Common myeloid progenitor, CD34-positive (primary cell): ENCODE results near the gene CACNA1D.

Experiments used
- CTCF ChIA-PET: fragments of 350-600 bp; sonication (Branson Sonifier 250); formaldehyde crosslinking; loops from one replicate; lab custom pipeline; 2021; ENCODE audit warnings: antibody characterized with exemption; lab: Charles Lee
- POLR2A ChIA-PET: fragments of 350-600 bp; sonication (Branson Sonifier 250); formaldehyde crosslinking; loops from one replicate; lab custom pipeline; 2021; ENCODE audit warnings: antibody characterized with exemption; lab: Charles Lee
- DNase-seq, 3 donors: peaks; one replicate each; pipeline versions ENCODE4 v3.0.0 to v3.0.0-alpha.2; 2013
- H3K27ac ChIP-seq, 2 experiments: 1 replicate in 1 of 2; 2 replicates in 1 of 2; pipeline ENCODE4 v1.7.0; 2013; ENCODE audit warnings: inconsistent platforms in 2 of 2, low read length in 2 of 2, mild to moderate bottlenecking in 2 of 2, low read depth in 1 of 2, moderate library complexity in 1 of 2; ENCODE audit not compliant: severe bottlenecking in 2 of 2, insufficient read depth in 1 of 2, poor library complexity in 1 of 2
- H3K27me3 ChIP-seq, 5 experiments: replicated peaks in 2 of 5; 1 replicate in 3 of 5; 2 replicates in 2 of 5; pipeline versions ENCODE4 v1.6.1 to v1.7.0; 2013; ENCODE audit warnings: low read length in 4 of 5, mild to moderate bottlenecking in 2 of 5, moderate library complexity in 2 of 5, inconsistent platforms in 1 of 5; ENCODE audit not compliant: insufficient read depth in 5 of 5, control insufficient read depth in 4 of 5
- H3K36me3 ChIP-seq, 4 experiments: 1 replicate in 2 of 4; 2 replicates in 2 of 4; pipeline versions ENCODE4 v1.6.1 to v1.7.0; 2013; ENCODE audit warnings: low read length in 3 of 4, control low read depth in 1 of 4, mild to moderate bottlenecking in 1 of 4; ENCODE audit not compliant: control insufficient read depth in 4 of 4, insufficient read depth in 4 of 4
- H3K4me1 ChIP-seq, 4 experiments: 1 replicate in 3 of 4; 2 replicates in 1 of 4; pipeline versions ENCODE4 v1.6.1 to v1.7.1; 2013; ENCODE audit warnings: low read length in 3 of 4, mild to moderate bottlenecking in 3 of 4, control low read depth in 1 of 4, inconsistent platforms in 1 of 4, moderate library complexity in 1 of 4; ENCODE audit not compliant: control insufficient read depth in 4 of 4, insufficient read depth in 4 of 4; ENCODE audit errors: control extremely low read depth in 1 of 4
- H3K4me3 ChIP-seq, 7 experiments: 1 replicate in 4 of 7; 2 replicates in 3 of 7; pipeline versions ENCODE4 v1.5.1 to v1.7.0; 2013; ENCODE audit warnings: mild to moderate bottlenecking in 7 of 7, low read length in 6 of 7, moderate library complexity in 6 of 7, inconsistent platforms in 2 of 7, low read depth in 2 of 7, control low read depth in 1 of 7; ENCODE audit not compliant: insufficient read depth in 4 of 7, control insufficient read depth in 1 of 7; ENCODE audit errors: extremely low read depth in 1 of 7
- H3K9me3 ChIP-seq, 5 experiments: 1 replicate in 4 of 5; 2 replicates in 1 of 5; pipeline versions ENCODE4 v1.6.1 to v1.7.1; 2013; ENCODE audit warnings: low read length in 4 of 5, mild to moderate bottlenecking in 2 of 5, inconsistent platforms in 1 of 5, low read depth in 1 of 5, moderate library complexity in 1 of 5; ENCODE audit not compliant: control insufficient read depth in 4 of 5, insufficient read depth in 2 of 5; ENCODE audit errors: control extremely low read depth in 1 of 5
- WGBS: methylation state at CpG from one replicate; pipeline ENCODE4 v1.1.5; 2013; ENCODE audit not compliant: insufficient coverage; 5-methylcytosine and 5-hydroxymethylcytosine counted together

The CACNA1D gene

GRCh38 chr3:53826048-53826447, 331.6 kb downstream of the CACNA1D start:
- no peaks in the 10 kb centered on the region for H3K4me1 ChIP-seq
- POLR2A ChIA-PET, result no interaction called here
- no peak for DNase-seq
- H3K27me3 ChIP-seq, result peaks cover 0 to 2% (median 0%) of the 10 kb centered on the region in 5 experiments
- H3K4me3 ChIP-seq, result no peak overlapping the region
- CTCF ChIA-PET, result no interaction called here
- H3K36me3 ChIP-seq, result no peaks in the 10 kb centered on the region
- H3K9me3 ChIP-seq, result peaks cover 0 to 2% (median 0%) of the 10 kb centered on the region in 5 experiments
- no peak overlapping the region for H3K27ac ChIP-seq
- WGBS, result no CpG with 5 or more reads among the region's 1 CpG

GRCh38 chr3:53828581-53828980, 334.2 kb downstream of the CACNA1D start:
- Histone ChIP-seq H3K27ac (no peak overlapping the region), H3K27me3 (peaks cover 0 to 1% (median 0%) of the 10 kb centered on the region in 5 experiments), H3K36me3 (no peaks in the 10 kb centered on the region), H3K4me1 (peaks cover 0 to 2% (median 0%) of the 10 kb centered on the region in 4 experiments), H3K9me3 (peaks cover 0 to 2% (median 0%) of the 10 kb centered on the region in 5 experiments), H3K4me3 (no peak overlapping the region)
- no peak for DNase-seq
- ChIA-PET POLR2A (no interaction called here), CTCF (no interaction called here)
- WGBS, result no CpG with 5 or more reads among the region's 1 CpG

DNA sequence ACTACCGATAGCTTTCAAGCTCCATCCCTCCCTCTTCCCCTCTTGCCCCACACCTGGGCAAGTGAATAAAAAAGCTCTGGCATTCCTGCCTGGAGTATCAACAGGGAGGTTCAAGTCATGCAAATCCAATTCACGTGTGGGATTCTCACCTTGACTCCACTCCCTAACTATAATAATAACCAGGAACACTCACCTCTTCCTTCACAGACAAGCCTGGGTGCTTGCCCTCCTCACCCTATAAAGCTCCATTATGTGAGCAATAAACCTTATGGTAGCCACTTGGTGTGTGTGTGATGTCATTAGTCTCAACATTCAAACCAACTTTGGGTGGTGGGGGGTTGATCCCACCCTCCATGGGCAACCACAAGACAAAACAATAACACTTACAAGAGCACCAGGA, 335.2 kb downstream of the CACNA1D start:
- Histone ChIP-seq H3K4me1 (peaks cover 0 to 3% (median 0%) of the 10 kb centered on the region in 4 experiments), H3K9me3 (peaks cover 0 to 2% (median 0%) of the 10 kb centered on the region in 5 experiments), H3K27me3 (peaks cover 0 to 1% (median 0%) of the 10 kb centered on the region in 5 experiments), H3K36me3 (no peaks in the 10 kb centered on the region), H3K4me3 (no peak overlapping the region), H3K27ac (no peak overlapping the region)
- DNase-seq, result no peak
- ChIA-PET CTCF (no interaction called here), POLR2A (no interaction called here)
- WGBS, result 100% methylated on average over 1 of the region's 2 CpGs

GRCh38 chr3:53830944-53831343, 336.5 kb downstream of the CACNA1D start:
- ChIA-PET POLR2A (no interaction called here), CTCF (interaction anchor here (0.6 kb wide), 1 partner anchor 748 kb away, joined by 4 read pairs; no protein-coding TSS in a partner anchor)
- Histone ChIP-seq H3K27me3 (peaks cover 0 to 1% (median 0%) of the 10 kb centered on the region in 5 experiments), H3K4me1 (peaks cover 0 to 3% (median 0%) of the 10 kb centered on the region in 4 experiments), H3K9me3 (no peaks in the 10 kb centered on the region), H3K27ac (no peak overlapping the region), H3K4me3 (no peak overlapping the region), H3K36me3 (no peaks in the 10 kb centered on the region)
- WGBS, result 98% methylated on average over 6 of the region's 6 CpGs
- no peak for DNase-seq

DNA sequence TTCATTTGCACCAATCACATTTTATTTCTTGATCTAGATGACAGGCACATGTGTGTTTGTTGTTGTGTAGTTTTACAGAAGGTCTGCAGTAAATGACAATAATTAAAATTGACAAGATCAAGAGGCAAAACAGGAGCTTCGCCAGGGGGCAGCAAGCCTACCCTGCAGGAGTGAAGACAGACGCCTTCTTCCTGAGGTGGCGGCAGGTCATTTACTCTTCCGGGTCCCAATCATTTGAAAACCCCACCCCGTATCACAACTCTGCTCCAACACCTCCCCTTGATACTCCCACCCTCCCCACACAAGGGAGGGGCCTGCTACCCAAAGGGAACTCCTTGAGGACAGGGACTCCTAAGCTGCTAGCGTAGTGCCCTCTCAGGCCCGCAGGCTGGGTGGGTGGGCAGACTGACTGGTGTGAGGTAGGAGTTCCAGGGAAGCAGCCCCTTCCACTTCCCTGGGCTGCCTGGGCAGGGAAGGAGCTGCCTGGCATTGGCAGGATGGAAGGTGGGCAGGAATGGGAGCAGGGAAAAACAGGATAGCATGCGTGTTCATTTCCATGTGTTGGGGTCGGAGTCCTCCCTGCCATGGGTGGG, 338.7 kb downstream of the CACNA1D start:
- 97% methylated on average over 7 of the region's 9 CpGs for WGBS
- Histone ChIP-seq H3K27me3 (no peaks in the 10 kb centered on the region), H3K4me1 (peaks cover 0 to 3% (median 0%) of the 10 kb centered on the region in 4 experiments), H3K9me3 (no peaks in the 10 kb centered on the region), H3K27ac (no peak overlapping the region), H3K4me3 (no peak overlapping the region), H3K36me3 (no peaks in the 10 kb centered on the region)
- POLR2A ChIA-PET, result no interaction called here
- DNase-seq, result no peak
- CTCF ChIA-PET, result no interaction called here

DNA sequence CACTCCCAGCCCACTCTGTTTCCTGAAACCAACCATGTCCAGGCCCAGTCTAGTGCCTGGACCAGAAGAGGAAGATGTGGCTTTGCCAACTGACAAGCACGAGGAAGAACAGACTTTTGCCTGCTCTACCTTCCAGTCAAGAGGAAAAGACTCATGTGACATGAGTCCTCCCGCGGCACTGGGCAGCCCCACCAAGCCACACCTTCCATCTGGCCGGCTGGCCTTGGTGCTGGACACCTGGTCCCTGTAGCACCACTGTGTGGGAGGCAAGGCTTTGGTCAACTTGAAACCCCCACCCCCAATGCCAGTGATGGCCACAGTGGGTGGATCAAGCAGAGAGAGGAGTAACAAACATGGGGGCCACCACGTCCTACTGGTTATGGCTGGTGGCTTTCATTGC, 339.3 kb downstream of the CACNA1D start:
- no peaks in the 10 kb centered on the region for H3K9me3 ChIP-seq
- ChIA-PET POLR2A (no interaction called here), CTCF (no interaction called here)
- no peak overlapping the region for H3K4me3 ChIP-seq
- no peaks in the 10 kb centered on the region for H3K36me3 ChIP-seq
- H3K27ac ChIP-seq, result no peak overlapping the region
- DNase-seq, result no peak
- peaks cover 0 to 3% (median 0%) of the 10 kb centered on the region in 4 experiments for H3K4me1 ChIP-seq
- peaks cover 0 to under 1% (median 0%) of the 10 kb centered on the region in 5 experiments for H3K27me3 ChIP-seq
- 75% methylated on average over 3 of the region's 5 CpGs for WGBS

DNA sequence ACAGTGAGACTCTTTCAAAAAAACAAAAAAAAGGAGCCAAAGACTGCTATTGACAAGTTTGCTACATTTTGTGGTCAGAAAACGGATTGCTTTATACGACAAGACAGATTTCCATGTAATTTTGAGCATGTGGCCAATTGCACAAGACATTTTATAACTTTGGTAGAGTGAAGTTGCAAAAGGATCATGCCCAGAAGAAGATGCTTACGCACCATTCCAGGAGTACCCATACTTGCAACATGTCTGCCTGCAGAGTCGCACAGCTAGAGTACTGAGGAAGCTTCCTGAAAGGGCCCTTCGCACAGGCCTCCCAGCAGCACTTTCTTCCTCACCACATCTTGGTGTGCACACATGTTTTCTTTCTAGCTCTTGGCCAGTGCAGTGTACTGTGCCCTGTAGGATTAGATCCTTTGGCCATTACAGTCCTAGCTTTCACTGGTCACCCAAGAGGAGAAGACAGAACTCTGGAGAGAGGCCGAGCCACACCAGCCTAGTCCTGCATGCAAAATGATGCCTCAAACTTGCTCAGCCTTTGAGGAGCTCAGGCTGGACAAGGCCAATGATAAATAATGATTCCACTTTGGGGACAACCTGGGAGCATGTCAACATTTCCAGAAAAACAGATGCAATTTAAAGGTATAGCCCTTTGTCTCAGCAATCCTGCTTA, 340.2 kb downstream of the CACNA1D start:
- Histone ChIP-seq H3K4me1 (peaks cover 0 to 3% (median 0%) of the 10 kb centered on the region in 4 experiments), H3K4me3 (no peak overlapping the region), H3K27ac (no peak overlapping the region), H3K27me3 (peaks cover 0 to 4% (median 0%) of the 10 kb centered on the region in 5 experiments), H3K9me3 (no peaks in the 10 kb centered on the region), H3K36me3 (no peaks in the 10 kb centered on the region)
- CTCF ChIA-PET, result no interaction called here
- DNase-seq, result no peak
- POLR2A ChIA-PET, result no interaction called here
- WGBS, result 85% methylated on average over 6 of the region's 6 CpGs
